Keratinocyte (primary cell): ENCODE measurements around the gene GALNT9. TPM values are rescaled to one million over a fixed set of nuclear protein-coding genes. Genes with fewer than 3 reads are reported as not detected.

Source experiments
- DNase-seq: peaks from one replicate; pipeline ENCODE4 v3.0.0-alpha.2; 2011; ENCODE audit warnings: low read depth, missing footprints, low spot score
- FAIRE-seq: peaks from 2 replicates; lab custom pipeline; 2011; peaks lifted over from hg19 to GRCh38; lab: Jason Lieb, UNC
- H2AFZ ChIP-seq: 2 replicates; pipeline ENCODE4 v1.6.0; 2012; ENCODE audit warnings: low read length, control low read depth, inconsistent platforms; ENCODE audit not compliant: control insufficient read depth
- H3K27ac ChIP-seq: 2 replicates; pipeline ENCODE4 v1.5.1; 2011; ENCODE audit warnings: low read length; ENCODE audit not compliant: control insufficient read depth, insufficient read depth
- H3K27me3 ChIP-seq: 3 replicates; pipeline ENCODE4 v1.6.0; 2011; ENCODE audit warnings: low read length; ENCODE audit not compliant: control insufficient read depth, insufficient read depth; ENCODE audit errors: extremely low read depth
- H3K36me3 ChIP-seq, 2 experiments: 2 replicates in 1 of 2; 3 replicates in 1 of 2; pipeline ENCODE4 v1.5.1; 2011; ENCODE audit warnings: low read length in 2 of 2, mild to moderate bottlenecking in 1 of 2; ENCODE audit not compliant: control insufficient read depth in 2 of 2, insufficient read depth in 2 of 2; ENCODE audit errors: extremely low read depth in 1 of 2
- H3K4me1 ChIP-seq: 3 replicates; pipeline ENCODE4 v1.5.1; 2011; ENCODE audit warnings: low read length; ENCODE audit not compliant: control insufficient read depth, insufficient read depth; ENCODE audit errors: extremely low read depth
- H3K4me2 ChIP-seq: 3 replicates; pipeline ENCODE4 v1.6.0; 2011; ENCODE audit warnings: low read depth, low read length; ENCODE audit not compliant: control insufficient read depth, insufficient read depth; ENCODE audit errors: extremely low read depth
- H3K4me3 ChIP-seq, 3 experiments: fragments of 200-600 bp in 1 of 3; sonication (generic) in 1 of 3; 2 replicates in 2 of 3; 3 replicates in 1 of 3; pipeline ENCODE4 v1.5.1; 2011 to 2016; ENCODE audit warnings: low read length in 3 of 3, mild to moderate bottlenecking in 3 of 3, control low read depth in 2 of 3, inconsistent platforms in 1 of 3, low read depth in 1 of 3, mixed read lengths in 1 of 3, mixed run types in 1 of 3, moderate library complexity in 1 of 3; ENCODE audit not compliant: control insufficient read depth in 2 of 3, insufficient read depth in 2 of 3; ENCODE audit errors: extremely low read depth in 1 of 3
- H3K79me2 ChIP-seq: 2 replicates; pipeline ENCODE4 v1.6.0; 2012; ENCODE audit warnings: low read length; ENCODE audit not compliant: control insufficient read depth, insufficient read depth
- H3K9ac ChIP-seq: 3 replicates; pipeline ENCODE4 v1.6.0; 2011; ENCODE audit warnings: low read length; ENCODE audit not compliant: control insufficient read depth, insufficient read depth; ENCODE audit errors: extremely low read depth
- H3K9me1 ChIP-seq: 3 replicates; pipeline ENCODE4 v1.6.0; 2011; ENCODE audit warnings: low read length; ENCODE audit not compliant: control insufficient read depth, insufficient read depth; ENCODE audit errors: extremely low read depth
- H3K9me3 ChIP-seq: 2 replicates; pipeline ENCODE4 v1.5.1; 2012; ENCODE audit warnings: low read depth, low read length; ENCODE audit not compliant: control insufficient read depth
- H4K20me1 ChIP-seq: 3 replicates; pipeline ENCODE4 v1.6.0; 2011; ENCODE audit warnings: low read length; ENCODE audit not compliant: control insufficient read depth, insufficient read depth; ENCODE audit errors: extremely low read depth
- CTCF ChIP-seq, 3 experiments: IDR thresholded peaks in 1 of 3; conservative IDR thresholded peaks in 1 of 3; optimal IDR thresholded peaks in 1 of 3; 2 replicates in 2 of 3; 3 replicates in 1 of 3; pipeline versions ENCODE3 to v1.5.1; 2011; ENCODE audit warnings: low read length in 3 of 3, mild to moderate bottlenecking in 3 of 3, moderate library complexity in 2 of 3, control low read depth in 1 of 3, inconsistent platforms in 1 of 3; ENCODE audit not compliant: insufficient read depth in 2 of 3; ENCODE audit errors: extremely low read depth in 1 of 3
- EZH2 ChIP-seq: IDR thresholded peaks from one replicate; pipeline ENCODE4 v1.6.1; 2012; ENCODE audit warnings: inconsistent platforms, mild to moderate bottlenecking, low read length, moderate library complexity
- dilution Hi-C: fragments of 300-500 bp; cut with MboI; formaldehyde crosslinking; loops from one replicate; pipeline ENCODE4 v1.7.0; 2020; ENCODE audit warnings: low sequenced_read_pairs; ENCODE audit not compliant: extremely low pct_ligation_motif_present
- polyA plus RNA-seq, 5 experiments: library from polyadenylated mRNA; depleted of rRNA in 3 of 5; stranded (reverse) in 3 of 5; stranded (forward) in 1 of 5; unstranded in 1 of 5; fragments of >200 nt; gene quantifications; 1 replicate in 1 of 5; 2 replicates in 3 of 5; 3 replicates in 1 of 5; pipeline versions ENCODE4 v1.2.1 to v1.2.3, GENCODE V29; 2011 to 2012; ENCODE audit warnings: missing spikeins in 2 of 5, low read depth in 1 of 5, low replicate concordance in 1 of 5

The GALNT9 gene
- polyA plus RNA-seq, 1 donor (not counting 4 experiments of a cell fraction or from before 2014, with no cell fraction given), result not detected

- H3K4me3 ChIP-seq, result no peak overlapping the region
- no peak for FAIRE-seq
- dilution Hi-C loops, result no loop called here
- H2AFZ ChIP-seq, result no peak overlapping the region
- H3K36me3 ChIP-seq, result no peaks in the 10 kb centered on the region
- no peaks in the 10 kb centered on the region for H3K79me2 ChIP-seq
- no peak overlapping the region for H3K4me2 ChIP-seq
- TF ChIP-seq CTCF (optimal IDR thresholded peaks at IDR 0.05 in 1 of 3, IDR thresholded peaks at IDR 0.05 in 1 of 3, conservative IDR thresholded peaks at IDR 0.05 in 1 of 3; ENCODE audit: extremely low read depth in 1 of 3, insufficient read depth in 2 of 3, low read length in 3 of 3) (no peak), EZH2 (no peak)
- H3K9me1 ChIP-seq, result no peaks in the 10 kb centered on the region
- H3K27ac ChIP-seq, result no peak overlapping the region
- no peaks in the 10 kb centered on the region for H3K9me3 ChIP-seq
- no peak overlapping the region for H3K9ac ChIP-seq
- no peak for DNase-seq
- H4K20me1 ChIP-seq, result no peaks in the 10 kb centered on the region
- H3K27me3 ChIP-seq, result peaks cover 19% of the 10 kb centered on the region
- no peaks in the 10 kb centered on the region for H3K4me1 ChIP-seq
Measured at GRCh38 chr12:132199526-132200319, 129.7 kb downstream of the GALNT9 start.

GRCh38 chr12:132199101-132199500, 130.3 kb downstream of the GALNT9 start:
- Histone ChIP-seq H3K9me1 (no peaks in the 10 kb centered on the region), H3K27me3 (peaks cover 12% of the 10 kb centered on the region), H4K20me1 (no peaks in the 10 kb centered on the region), H3K27ac (no peak overlapping the region), H3K9me3 (peaks cover 3% of the 10 kb centered on the region), H3K4me2 (no peak overlapping the region), H3K4me3 (no peak overlapping the region), H3K79me2 (no peaks in the 10 kb centered on the region), H2AFZ (no peak overlapping the region), H3K36me3 (no peaks in the 10 kb centered on the region), H3K4me1 (no peaks in the 10 kb centered on the region), H3K9ac (no peak overlapping the region)
- dilution Hi-C loops, result no loop called here
- DNase-seq (no peak), FAIRE-seq (no peak)
- no peak for TF ChIP-seq CTCF (optimal IDR thresholded peaks at IDR 0.05 in 1 of 3, IDR thresholded peaks at IDR 0.05 in 1 of 3, conservative IDR thresholded peaks at IDR 0.05 in 1 of 3; ENCODE audit: extremely low read depth in 1 of 3, insufficient read depth in 2 of 3, low read length in 3 of 3)
- TF ChIP-seq EZH2, result no peak
